ENCODE results near the gene ADIPOQ. TPM values are rescaled to one million over a fixed set of nuclear protein-coding genes. Genes with fewer than 3 reads are reported as not detected.

ADIPOQ gene
- total and polyA plus RNA-seq, 12 donors: 0.39 to 47.0 (median 6.8) TPM; not detected in 1

DNA sequence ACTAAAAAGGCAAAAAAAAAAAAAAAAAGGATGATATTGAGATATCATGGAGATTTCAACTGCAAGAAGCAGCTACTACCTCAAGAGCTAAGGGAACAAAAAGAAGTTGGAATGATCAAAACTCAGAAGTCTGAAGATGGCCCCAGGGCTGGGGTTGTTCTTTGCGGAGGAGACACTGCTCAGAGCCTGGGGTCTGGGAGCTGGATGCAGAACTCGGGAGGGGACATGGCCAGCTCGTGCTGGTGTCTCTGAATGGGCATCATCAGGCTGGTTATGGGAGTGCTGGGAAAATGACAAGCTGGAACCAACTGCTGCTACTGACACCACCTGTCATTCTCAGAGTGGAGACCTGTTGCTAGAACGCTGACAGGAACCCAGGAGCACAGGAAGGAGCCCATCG, 14.2 kb upstream of the ADIPOQ start:
- no peaks in the 10 kb centered on the region for H3K36me3 ChIP-seq
- intact Hi-C loops (cut with DNase I): no loop called here
- H3K27ac ChIP-seq: no peak overlapping the region
- DNase-seq (no peak), ATAC-seq (no peak)
- H3K9me3 ChIP-seq: no peaks in the 10 kb centered on the region
- no peak overlapping the region for H3K4me3 ChIP-seq
- H3K27me3 ChIP-seq: peaks cover 0 to 91% (median 77%) of the 10 kb centered on the region in 7 donors
- H3K4me1 ChIP-seq: peaks cover 4 to 34% (median 12%) of the 10 kb centered on the region in 9 donors
- WGBS, 2 donors: 24 to 30% methylated on average over 5 of the region's 5 CpGs
- TF ChIP-seq, protein P1, sequence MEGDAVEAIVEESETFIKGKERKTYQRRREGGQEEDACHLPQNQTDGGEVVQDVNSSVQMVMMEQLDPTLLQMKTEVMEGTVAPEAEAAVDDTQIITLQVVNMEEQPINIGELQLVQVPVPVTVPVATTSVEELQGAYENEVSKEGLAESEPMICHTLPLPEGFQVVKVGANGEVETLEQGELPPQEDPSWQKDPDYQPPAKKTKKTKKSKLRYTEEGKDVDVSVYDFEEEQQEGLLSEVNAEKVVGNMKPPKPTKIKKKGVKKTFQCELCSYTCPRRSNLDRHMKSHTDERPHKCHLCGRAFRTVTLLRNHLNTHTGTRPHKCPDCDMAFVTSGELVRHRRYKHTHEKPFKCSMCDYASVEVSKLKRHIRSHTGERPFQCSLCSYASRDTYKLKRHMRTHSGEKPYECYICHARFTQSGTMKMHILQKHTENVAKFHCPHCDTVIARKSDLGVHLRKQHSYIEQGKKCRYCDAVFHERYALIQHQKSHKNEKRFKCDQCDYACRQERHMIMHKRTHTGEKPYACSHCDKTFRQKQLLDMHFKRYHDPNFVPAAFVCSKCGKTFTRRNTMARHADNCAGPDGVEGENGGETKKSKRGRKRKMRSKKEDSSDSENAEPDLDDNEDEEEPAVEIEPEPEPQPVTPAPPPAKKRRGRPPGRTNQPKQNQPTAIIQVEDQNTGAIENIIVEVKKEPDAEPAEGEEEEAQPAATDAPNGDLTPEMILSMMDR (IDR thresholded peaks at IDR 0.05): no peak

DNA sequence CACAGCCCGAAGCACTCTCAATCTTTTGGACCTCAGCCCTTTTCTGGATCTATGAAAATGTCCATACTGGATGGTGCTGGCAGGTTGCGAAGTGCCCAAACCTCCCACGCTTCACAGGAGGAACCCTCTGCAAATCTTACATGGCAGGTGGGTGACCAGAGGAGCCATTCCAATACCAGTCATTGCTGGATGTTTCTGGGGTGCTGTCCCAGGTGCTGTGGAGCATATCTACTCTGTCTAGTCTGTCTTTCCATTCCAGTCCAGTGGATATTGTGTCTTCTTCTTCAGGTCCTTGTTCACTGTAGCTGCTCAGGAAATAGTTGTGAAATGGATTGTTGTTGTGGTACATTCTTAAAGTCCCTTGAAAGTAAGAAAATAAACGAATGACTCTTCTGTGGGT, 10.7 kb upstream of the ADIPOQ start:
- H3K27ac ChIP-seq: no peak overlapping the region
- peaks cover 0 to 6% (median 0%) of the 10 kb centered on the region in 11 donors for H3K9me3 ChIP-seq
- TF ChIP-seq, protein P1 (IDR thresholded peaks at IDR 0.05): no peak
- no peaks in the 10 kb centered on the region for H3K36me3 ChIP-seq
- peaks cover 4 to 11% (median 6%) of the 10 kb centered on the region in 9 donors for H3K4me1 ChIP-seq
- intact Hi-C loops (cut with DNase I): no loop called here
- DNase-seq (no peak), ATAC-seq (no peak)
- H3K4me3 ChIP-seq: no peak overlapping the region
- WGBS, 2 donors: 73 to 86% methylated on average over 4 of the region's 4 CpGs
- peaks cover 0 to 62% (median 52%) of the 10 kb centered on the region in 7 donors for H3K27me3 ChIP-seq

DNA sequence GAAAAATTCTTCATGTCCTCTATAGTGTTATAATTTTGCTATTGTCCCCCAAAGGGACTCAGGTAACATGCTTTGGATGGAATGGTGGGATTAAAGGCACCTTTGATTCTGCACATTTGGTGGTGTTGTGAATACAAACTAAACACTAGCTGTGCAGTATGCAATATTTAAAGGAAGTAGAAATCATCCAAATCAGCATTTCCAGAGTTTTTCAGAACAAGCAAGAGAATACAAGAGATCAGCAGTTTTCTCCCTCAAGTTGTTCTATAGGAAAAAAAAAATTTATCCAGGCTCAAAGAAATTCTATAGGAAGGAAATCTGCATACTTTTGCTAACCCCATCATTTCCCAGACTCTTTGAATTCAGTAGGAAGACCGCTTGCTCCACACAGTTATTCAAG, 10.2 kb upstream of the ADIPOQ start:
- ATAC-seq (no peak), DNase-seq (no peak)
- H3K36me3 ChIP-seq: no peaks in the 10 kb centered on the region
- peaks cover 4 to 11% (median 5%) of the 10 kb centered on the region in 9 donors for H3K4me1 ChIP-seq
- peaks cover 0 to 6% (median 0%) of the 10 kb centered on the region in 11 donors for H3K9me3 ChIP-seq
- WGBS, 2 donors: 73 to 87% methylated on average over 1 of the region's 1 CpG
- TF ChIP-seq, protein P1 (IDR thresholded peaks at IDR 0.05): no peak
- H3K4me3 ChIP-seq: no peak overlapping the region
- H3K27me3 ChIP-seq: peaks cover 0 to 59% (median 52%) of the 10 kb centered on the region in 7 donors
- no peak overlapping the region for H3K27ac ChIP-seq
- intact Hi-C loops (cut with DNase I): no loop called here

DNA sequence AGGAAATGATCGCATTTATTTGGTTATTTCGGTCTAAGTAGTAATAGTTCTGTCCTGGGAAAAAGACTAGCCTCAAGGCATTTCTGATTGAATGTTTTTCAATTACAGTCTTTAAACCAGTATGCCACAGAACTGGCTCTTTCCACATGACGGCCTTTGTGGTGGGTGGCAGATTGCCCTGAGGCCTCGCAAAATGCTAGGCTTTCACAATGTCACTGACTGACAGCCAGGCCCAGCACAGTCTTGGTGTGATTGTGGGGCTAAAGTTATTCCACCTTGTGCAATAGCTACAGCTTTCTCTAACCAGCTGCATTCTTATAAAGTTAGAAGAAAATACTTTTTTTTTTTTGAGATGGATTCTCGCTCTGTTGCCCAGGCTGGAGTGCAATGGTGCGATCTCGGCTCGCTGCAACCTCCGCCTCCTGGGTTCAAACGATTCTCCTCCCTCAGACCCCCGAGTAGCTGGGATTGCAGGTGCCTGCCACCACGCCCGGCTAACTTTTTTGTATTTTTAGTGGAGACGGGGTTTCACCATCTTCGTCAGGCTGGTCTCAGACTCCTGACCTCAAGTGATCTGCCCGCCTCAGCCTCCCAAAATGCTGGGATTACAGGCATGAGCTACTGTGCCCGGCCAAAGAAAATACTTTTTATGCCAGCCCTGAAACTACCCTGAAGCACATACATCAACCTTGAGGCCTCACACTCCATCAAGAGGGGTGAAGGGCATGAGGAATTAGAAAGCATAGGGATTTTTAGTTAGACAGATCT, 2.5 kb upstream of the ADIPOQ start:
- WGBS, 2 donors: 90 to 94% methylated on average over 17 of the region's 17 CpGs
- H3K36me3 ChIP-seq: no peaks in the 10 kb centered on the region
- no peaks in the 10 kb centered on the region for H3K9me3 ChIP-seq
- intact Hi-C loops (cut with DNase I): no loop called here
- TF ChIP-seq, protein P1 (IDR thresholded peaks at IDR 0.05): no peak
- no peaks in the 10 kb centered on the region for H3K4me1 ChIP-seq
- no peak overlapping the region for H3K27ac ChIP-seq
- ATAC-seq: peak in 1 of 8 donors; percentile 37
- DNase-seq: peak in 1 of 2 donors; percentile 1
- no peak overlapping the region for H3K4me3 ChIP-seq
- peaks cover 0 to 6% (median 0%) of the 10 kb centered on the region in 7 donors for H3K27me3 ChIP-seq

All from heart right ventricle (tissue), 16 donors.